GM20000 (cell line): ENCODE results near the gene MSLN.
A peak's percentile ranks its signal among the peaks of the same experiment; 100 is the strongest.

Source experiments
- DNase-seq: peaks from one replicate; pipeline ENCODE4 v3.0.0; 2012; ENCODE audit warnings: low spot score
- TF ChIP-seq, protein P1 (sequence below): IDR thresholded peaks from 2 replicates; pipeline ENCODE4 v1.5.1; 2012; ENCODE audit warnings: mild to moderate bottlenecking, control low read depth; ENCODE audit errors: extremely low read depth, missing control alignments

The MSLN gene

DNA sequence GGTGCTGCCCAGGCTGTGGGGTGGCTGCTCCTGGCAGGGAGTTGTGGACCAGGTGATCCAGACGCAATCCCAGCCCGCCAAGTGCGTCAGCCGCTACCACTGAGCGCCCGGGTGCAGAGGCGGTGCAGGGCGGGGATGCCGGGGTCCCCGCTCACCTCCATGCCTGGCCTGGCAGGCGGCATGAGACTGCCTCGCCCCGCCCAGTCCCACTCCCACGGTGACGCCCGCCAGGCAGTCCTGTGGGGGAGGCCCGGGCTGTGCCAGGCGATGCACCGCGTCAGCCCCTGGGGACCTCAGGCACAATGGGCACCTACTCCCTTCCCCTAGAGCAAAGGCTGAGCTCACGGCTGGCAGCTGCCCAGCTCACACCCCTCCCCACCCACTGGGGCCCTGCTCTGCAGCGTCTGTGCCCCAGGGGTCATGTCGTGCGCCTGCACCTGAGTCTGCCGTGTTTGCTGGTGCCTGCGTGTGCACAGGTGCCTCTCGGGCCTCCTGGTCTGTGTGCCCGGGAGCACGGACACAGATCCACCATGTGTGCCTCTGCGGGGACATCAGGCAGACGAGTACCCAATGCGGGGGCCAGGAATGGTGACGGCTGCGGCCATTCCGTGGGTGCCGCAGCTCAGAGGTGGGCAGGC lies 22.4 kb downstream of the MSLN start:
- no peak for DNase-seq

DNA sequence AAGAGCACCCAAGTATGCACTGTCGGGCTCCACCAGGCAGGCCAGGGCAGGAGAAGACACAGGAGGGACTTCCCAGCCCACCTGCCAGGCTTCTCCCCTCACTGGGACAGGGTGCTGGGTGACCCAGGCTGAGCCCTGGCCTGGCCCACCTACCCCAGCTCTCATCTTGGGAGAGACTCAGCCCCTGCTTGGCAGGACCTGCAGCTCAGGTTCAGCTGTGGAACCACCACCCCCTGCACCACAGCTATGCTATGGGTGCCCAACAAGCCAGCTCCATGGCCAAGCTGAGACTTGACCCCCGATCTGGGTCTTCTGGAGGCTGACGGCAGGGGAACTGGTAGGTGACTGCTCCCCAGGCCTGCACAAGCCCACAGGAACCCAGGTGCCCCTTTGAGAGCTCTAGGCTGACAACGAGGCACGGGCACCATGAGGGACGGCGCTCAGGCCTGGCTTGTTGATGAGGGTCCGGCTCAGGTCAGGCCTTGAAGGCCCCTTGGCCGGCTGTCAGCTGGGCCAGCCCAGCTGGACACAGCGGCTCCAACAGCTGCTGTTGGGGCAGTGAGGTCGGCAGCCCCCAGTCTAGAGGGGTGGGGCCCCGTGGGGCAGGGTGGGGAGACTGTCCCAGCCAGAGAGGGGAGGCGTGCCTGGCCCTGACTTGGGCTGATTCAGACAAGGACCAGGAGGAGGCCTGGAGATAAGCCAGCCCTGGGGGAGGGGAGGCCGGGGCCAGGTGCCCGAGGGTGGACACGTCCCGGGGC lies 23.0 kb downstream of the MSLN start:
- no peak for DNase-seq
- TF ChIP-seq, protein P1, sequence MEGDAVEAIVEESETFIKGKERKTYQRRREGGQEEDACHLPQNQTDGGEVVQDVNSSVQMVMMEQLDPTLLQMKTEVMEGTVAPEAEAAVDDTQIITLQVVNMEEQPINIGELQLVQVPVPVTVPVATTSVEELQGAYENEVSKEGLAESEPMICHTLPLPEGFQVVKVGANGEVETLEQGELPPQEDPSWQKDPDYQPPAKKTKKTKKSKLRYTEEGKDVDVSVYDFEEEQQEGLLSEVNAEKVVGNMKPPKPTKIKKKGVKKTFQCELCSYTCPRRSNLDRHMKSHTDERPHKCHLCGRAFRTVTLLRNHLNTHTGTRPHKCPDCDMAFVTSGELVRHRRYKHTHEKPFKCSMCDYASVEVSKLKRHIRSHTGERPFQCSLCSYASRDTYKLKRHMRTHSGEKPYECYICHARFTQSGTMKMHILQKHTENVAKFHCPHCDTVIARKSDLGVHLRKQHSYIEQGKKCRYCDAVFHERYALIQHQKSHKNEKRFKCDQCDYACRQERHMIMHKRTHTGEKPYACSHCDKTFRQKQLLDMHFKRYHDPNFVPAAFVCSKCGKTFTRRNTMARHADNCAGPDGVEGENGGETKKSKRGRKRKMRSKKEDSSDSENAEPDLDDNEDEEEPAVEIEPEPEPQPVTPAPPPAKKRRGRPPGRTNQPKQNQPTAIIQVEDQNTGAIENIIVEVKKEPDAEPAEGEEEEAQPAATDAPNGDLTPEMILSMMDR: no peak

More for the DNA sequence above, 22.4 kb downstream of the MSLN start:
- TF ChIP-seq, protein P1: no peak

DNA sequence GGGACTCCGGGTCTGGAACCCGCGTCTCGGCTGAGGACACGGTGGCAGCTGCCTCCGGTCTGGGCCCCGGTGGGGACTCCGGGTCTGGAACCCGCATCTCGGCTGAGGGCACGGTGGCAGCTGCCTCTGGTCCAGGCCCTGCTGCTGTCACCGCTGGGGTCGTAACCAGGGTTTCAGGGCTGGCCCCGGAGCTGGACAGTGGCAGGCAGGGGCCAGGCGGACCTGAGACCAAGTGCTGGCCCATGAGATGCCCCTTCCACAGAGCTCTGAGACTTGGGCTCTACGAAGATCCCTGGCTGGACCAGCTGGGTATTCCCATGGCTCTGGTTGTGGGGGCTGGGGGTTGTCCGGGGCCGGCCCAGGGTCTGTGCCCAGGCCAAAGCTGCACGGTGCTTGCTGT lies 23.9 kb downstream of the MSLN start:
- DNase-seq: no peak
- TF ChIP-seq, protein P1: no peak

DNA sequence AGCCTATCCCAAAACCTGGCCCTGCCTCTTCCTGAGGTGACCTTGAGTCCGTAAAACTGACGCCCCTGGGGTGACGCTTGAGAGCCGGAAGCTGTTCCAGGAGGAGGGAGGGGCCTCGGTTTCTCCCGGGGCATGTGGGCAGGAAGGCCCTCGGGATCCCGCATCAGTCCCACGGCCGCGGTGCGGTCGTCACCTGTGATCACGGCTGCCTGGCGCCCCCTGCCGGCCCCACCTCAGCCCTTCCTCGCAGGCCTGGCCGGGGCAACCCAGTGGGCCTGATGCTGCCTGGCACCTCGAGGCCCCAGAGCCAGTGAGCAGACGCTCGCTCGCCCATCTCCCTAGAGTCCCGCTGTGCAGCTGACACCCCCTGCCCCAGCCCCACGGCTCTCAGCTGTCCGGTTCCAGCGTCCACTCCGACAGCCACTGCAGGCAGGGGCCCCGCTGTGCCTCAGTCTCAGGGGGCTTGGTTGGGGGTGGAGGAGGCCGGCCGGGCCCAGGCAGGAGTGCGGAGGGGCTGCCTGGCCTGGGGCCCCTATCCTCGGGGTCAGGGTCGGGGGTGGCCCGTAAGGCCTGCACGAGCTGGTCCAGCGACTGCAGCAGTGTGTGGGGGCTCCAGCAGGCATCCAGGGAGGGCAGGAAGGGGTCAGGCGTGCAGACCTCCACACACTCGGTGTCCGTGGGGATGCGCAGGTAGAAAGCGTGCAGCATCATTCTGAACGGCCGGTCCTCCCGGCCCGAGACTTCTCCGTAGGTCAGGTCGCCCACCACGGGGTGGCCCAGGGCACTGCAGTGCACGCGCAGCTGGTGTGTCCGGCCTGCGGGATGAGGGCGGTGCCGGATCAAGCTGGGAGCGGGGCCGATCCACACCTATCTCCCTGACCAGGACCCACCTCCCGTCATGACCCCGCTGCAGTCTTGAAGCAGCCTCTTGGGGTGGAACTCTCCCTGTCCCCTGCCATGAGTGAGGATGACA lies 25.3 kb downstream of the MSLN start:
- peak; percentile 88 for DNase-seq
- TF ChIP-seq, protein P1: peak; percentile 88

DNA sequence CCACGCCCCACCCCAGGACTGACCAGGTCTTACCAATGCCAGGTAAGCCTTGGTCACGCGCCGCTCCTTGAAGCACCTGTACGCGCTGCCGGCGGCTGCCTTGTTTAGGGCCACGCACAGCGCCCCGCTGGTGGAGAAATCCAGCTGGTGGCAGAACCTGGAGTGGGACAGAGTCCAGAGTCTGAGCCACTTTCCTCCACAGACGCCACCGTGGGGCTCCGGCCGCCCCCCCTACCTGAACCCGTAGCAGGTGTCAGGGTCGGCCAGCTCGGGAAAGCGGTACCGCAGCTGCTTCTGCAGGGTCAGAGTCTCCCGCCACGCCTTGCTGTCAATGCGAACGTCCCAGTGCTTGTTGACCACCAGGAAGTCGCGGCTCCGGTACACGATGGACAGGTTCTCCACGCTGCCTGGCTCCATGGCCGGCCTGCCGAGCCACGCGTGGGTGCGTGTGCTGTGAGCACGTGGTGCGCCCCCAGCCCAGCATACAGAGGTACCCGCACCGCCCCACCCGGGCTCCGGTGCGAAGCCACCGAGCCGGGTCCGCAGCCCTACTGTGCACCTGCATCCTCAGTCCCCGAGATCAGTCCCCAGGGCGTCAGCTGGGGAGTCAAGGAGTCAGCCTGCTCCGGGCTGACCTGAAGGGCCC lies 26.9 kb downstream of the MSLN start:
- no peak for DNase-seq
- TF ChIP-seq, protein P1: no peak

DNA sequence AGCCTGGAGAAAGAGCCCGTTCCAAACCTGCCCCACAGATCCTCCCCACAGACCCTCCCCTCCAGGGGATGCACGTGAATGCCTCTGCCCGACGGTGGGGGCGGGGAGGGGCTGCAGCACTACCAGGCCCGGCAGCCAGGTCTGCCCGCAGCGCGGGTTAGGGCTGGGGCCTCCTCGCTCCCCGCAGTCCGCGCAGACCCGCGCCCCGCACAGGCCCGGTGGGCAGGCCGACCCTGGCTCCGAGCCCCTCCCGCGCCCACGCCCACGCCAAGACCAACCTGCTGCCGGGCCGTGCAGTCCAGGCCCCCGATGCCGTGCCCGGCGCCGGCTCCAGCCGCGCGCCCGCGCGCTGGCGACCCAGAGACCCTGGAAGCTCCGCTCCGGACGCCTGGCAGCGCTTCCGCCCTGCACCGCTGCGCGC lies 27.5 kb downstream of the MSLN start, which contains the start of gene RPUSD1:
TSS of gene RPUSD1 (minus strand) at position 404 of the 421 bp plus-strand sequence. CDS start 644 bp downstream, outside the sequence.
- DNase-seq: no peak
- TF ChIP-seq, protein P1: no peak
